ENCODE results near the gene GNB1L. TPM values are rescaled to one million over a fixed set of nuclear protein-coding genes. Genes with fewer than 3 reads are reported as not detected.

Gene GNB1L
- total and polyA plus RNA-seq, 4 donors, result 3.2 to 10.3 (median 5.3) TPM

- 100% methylated on average over 4 of the region's 7 CpGs for WGBS (ENCODE audit: insufficient coverage)
- Histone ChIP-seq H3K9me3 (ENCODE audit: control insufficient read depth, insufficient read depth, low read length) (no peaks in the 10 kb centered on the region), H3K36me3 (ENCODE audit: control insufficient read depth, insufficient read depth, low read length) (peaks cover 62% of the 10 kb centered on the region), H3K4me1 (ENCODE audit: control insufficient read depth, insufficient read depth, low read length) (peaks cover 9% of the 10 kb centered on the region), H3K4me3 (ENCODE audit: low read depth, low read length) (no peak overlapping the region), H3K27ac (ENCODE audit: low read depth, low read length) (no peak overlapping the region), H3K27me3 (ENCODE audit: control insufficient read depth, insufficient read depth, low read length) (no peaks in the 10 kb centered on the region)
- no peak for DNase-seq (ENCODE audit: low read depth in 4 of 6, low spot score in 6 of 6)
These were observed 43.5 kb upstream of the GNB1L start for GRCh38 chr22:19898145-19898544.

- H3K27ac ChIP-seq (ENCODE audit: low read depth, low read length), result no peak overlapping the region
- 93% methylated on average over 12 of the region's 16 CpGs for WGBS (ENCODE audit: insufficient coverage)
These were observed 43.1 kb upstream of the GNB1L start for GRCh38 chr22:19897726-19898125.

GRCh38 chr22:19896665-19897355, 42.1 kb upstream of the GNB1L start:
- peaks cover 9% of the 10 kb centered on the region for H3K4me1 ChIP-seq (ENCODE audit: control insufficient read depth, insufficient read depth, low read length)
- H3K4me3 ChIP-seq (ENCODE audit: low read depth, low read length), result no peak overlapping the region
- no peak overlapping the region for H3K27ac ChIP-seq (ENCODE audit: low read depth, low read length)
- DNase-seq (ENCODE audit: low read depth in 4 of 6, low spot score in 6 of 6), result no peak
- H3K27me3 ChIP-seq (ENCODE audit: control insufficient read depth, insufficient read depth, low read length), result no peaks in the 10 kb centered on the region
- peaks cover 66% of the 10 kb centered on the region for H3K36me3 ChIP-seq (ENCODE audit: control insufficient read depth, insufficient read depth, low read length)
- no peaks in the 10 kb centered on the region for H3K9me3 ChIP-seq (ENCODE audit: control insufficient read depth, insufficient read depth, low read length)
- WGBS (ENCODE audit: insufficient coverage), result 77% methylated on average over 13 of the region's 15 CpGs

More at GRCh38 chr22:19897726-19898125, 43.1 kb upstream of the GNB1L start:
- peaks cover 63% of the 10 kb centered on the region for H3K36me3 ChIP-seq (ENCODE audit: control insufficient read depth, insufficient read depth, low read length)
- no peak for DNase-seq (ENCODE audit: low read depth in 4 of 6, low spot score in 6 of 6)
- H3K4me3 ChIP-seq (ENCODE audit: low read depth, low read length), result no peak overlapping the region
- H3K9me3 ChIP-seq (ENCODE audit: control insufficient read depth, insufficient read depth, low read length), result no peaks in the 10 kb centered on the region
- no peaks in the 10 kb centered on the region for H3K27me3 ChIP-seq (ENCODE audit: control insufficient read depth, insufficient read depth, low read length)
- H3K4me1 ChIP-seq (ENCODE audit: control insufficient read depth, insufficient read depth, low read length), result peaks cover 6% of the 10 kb centered on the region

DNA sequence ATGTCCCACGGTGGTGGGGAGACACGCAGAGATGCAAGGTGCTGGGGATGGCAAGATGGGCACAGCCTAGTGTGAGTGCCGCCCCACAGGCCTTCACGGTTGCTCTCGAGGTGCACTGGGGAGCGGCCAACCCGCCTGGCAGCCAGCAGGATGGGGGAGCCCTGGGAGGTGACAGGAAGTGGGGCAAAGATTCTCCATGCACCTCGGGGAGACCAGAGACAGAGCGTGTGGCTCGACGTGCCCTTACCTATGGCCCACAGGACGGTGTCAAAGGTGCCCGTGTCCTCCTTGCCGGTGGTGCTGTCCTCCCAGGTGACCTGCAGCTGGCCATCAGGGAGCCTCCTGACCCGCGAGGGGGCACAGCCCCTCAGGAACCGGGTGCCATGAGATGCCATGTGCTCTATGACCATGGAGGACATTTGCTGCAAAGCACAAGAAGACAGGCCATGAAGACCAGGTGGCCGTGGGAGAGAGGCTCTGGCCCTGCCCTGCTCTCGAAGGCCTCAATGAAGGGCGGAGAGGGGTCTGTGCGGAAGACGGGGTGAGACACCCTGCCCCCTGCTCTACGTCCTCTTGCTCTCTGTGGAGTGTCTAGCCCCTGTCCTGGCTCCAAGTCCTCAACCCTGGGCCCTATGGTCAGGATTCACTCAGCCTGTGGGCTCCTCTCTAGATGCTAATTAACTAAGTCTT, 40.6 kb upstream of the GNB1L start:
- Histone ChIP-seq H3K27ac (ENCODE audit: low read depth, low read length) (no peak overlapping the region), H3K36me3 (ENCODE audit: control insufficient read depth, insufficient read depth, low read length) (peaks cover 70% of the 10 kb centered on the region), H3K9me3 (ENCODE audit: control insufficient read depth, insufficient read depth, low read length) (no peaks in the 10 kb centered on the region), H3K27me3 (ENCODE audit: control insufficient read depth, insufficient read depth, low read length) (no peaks in the 10 kb centered on the region), H3K4me1 (ENCODE audit: control insufficient read depth, insufficient read depth, low read length) (peaks cover 24% of the 10 kb centered on the region), H3K4me3 (ENCODE audit: low read depth, low read length) (no peak overlapping the region)
- no peak for DNase-seq (ENCODE audit: low read depth in 4 of 6, low spot score in 6 of 6)
- 96% methylated on average over 23 of the region's 23 CpGs for WGBS (ENCODE audit: insufficient coverage)

DNA sequence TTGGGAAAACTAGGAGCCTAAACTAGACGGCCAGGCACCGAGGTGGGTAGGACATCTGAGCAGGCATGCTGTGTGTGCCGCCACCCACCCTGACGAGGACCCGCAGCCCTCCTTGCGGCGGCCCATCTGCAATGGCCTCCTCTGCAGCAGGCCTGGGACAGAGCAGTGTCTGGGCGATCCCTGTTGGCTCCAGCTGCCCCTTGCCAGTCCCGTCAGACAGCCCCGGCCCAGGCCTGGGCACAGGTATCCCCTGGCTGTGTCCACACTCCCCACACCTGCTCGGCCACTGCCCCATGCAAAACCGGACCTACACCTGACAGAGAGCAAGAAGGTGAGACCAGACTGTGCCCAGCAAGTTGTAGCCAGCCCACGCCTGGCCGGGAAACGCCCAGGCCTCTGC, 38.7 kb upstream of the GNB1L start:
- H3K4me1 ChIP-seq (ENCODE audit: control insufficient read depth, insufficient read depth, low read length), result peaks cover 29% of the 10 kb centered on the region
- 93% methylated on average over 15 of the region's 15 CpGs for WGBS (ENCODE audit: insufficient coverage)

DNA sequence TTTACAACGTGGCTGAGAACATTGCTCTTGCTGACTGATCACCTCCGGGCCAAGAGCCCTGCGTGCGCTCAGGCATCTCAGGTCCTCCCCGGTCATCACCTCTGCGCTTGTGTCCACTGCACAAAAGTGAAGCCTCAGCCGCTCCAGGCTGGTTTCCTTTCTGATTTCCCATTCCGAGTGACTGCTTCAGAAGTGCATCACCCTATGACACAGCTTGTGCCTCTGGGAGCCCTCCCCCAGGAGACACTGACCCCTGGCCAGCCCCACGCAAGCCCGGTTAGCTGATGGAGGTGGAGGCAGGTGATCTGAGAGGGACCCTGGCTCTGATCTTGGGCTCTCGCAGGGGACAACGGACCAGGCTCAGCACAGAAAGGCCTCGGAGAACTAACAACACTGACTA, 38.3 kb upstream of the GNB1L start:
- WGBS (ENCODE audit: insufficient coverage), result 81% methylated on average over 13 of the region's 13 CpGs
- H3K4me1 ChIP-seq (ENCODE audit: control insufficient read depth, insufficient read depth, low read length), result peaks cover 29% of the 10 kb centered on the region
- no peak overlapping the region for H3K4me3 ChIP-seq (ENCODE audit: low read depth, low read length)
- no peak for DNase-seq (ENCODE audit: low read depth in 4 of 6, low spot score in 6 of 6)
- no peak overlapping the region for H3K27ac ChIP-seq (ENCODE audit: low read depth, low read length)
- no peaks in the 10 kb centered on the region for H3K9me3 ChIP-seq (ENCODE audit: control insufficient read depth, insufficient read depth, low read length)
- peaks cover 70% of the 10 kb centered on the region for H3K36me3 ChIP-seq (ENCODE audit: control insufficient read depth, insufficient read depth, low read length)
- H3K27me3 ChIP-seq (ENCODE audit: control insufficient read depth, insufficient read depth, low read length), result no peaks in the 10 kb centered on the region

More for the DNA sequence above, 38.7 kb upstream of the GNB1L start:
- Histone ChIP-seq H3K9me3 (ENCODE audit: control insufficient read depth, insufficient read depth, low read length) (no peaks in the 10 kb centered on the region), H3K27ac (ENCODE audit: low read depth, low read length) (no peak overlapping the region), H3K27me3 (ENCODE audit: control insufficient read depth, insufficient read depth, low read length) (no peaks in the 10 kb centered on the region), H3K4me3 (ENCODE audit: low read depth, low read length) (no peak overlapping the region), H3K36me3 (ENCODE audit: control insufficient read depth, insufficient read depth, low read length) (peaks cover 70% of the 10 kb centered on the region)
- DNase-seq (ENCODE audit: low read depth in 4 of 6, low spot score in 6 of 6), result no peak

DNA sequence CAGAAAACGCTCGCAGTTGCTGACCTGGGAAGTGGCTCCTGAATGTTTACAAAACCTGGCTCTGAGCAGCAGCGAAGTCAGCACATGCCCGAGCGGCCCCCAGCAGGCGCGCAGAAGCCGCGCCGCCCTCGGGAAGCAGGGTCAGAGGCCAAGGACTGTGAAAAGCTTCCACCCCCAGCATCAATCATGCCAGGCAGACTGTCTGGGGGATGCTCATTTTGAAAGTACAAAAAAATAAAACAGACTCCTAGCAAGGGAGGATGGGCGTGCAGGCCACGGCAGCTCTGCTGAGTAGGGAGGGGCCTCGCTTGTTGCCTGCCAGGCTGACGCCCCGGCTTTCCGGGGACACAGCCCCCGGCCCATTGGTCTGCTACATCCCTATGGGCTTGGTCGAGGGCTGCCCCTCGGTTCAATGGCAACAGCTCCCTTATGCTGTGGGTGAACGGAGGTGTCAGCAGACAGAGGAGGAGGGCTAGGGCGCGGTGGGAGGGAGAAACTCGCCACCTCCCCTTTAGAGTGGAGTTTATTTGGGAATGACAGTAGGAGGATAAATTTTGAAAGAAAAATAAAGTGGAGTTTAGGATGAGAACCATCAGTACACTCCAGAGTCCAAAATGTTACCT, 37.7 kb upstream of the GNB1L start:
- peaks cover 29% of the 10 kb centered on the region for H3K4me1 ChIP-seq (ENCODE audit: control insufficient read depth, insufficient read depth, low read length)
- H3K27ac ChIP-seq (ENCODE audit: low read depth, low read length), result no peak overlapping the region
- H3K27me3 ChIP-seq (ENCODE audit: control insufficient read depth, insufficient read depth, low read length), result no peaks in the 10 kb centered on the region
- no peak overlapping the region for H3K4me3 ChIP-seq (ENCODE audit: low read depth, low read length)
- peaks cover 67% of the 10 kb centered on the region for H3K36me3 ChIP-seq (ENCODE audit: control insufficient read depth, insufficient read depth, low read length)
- DNase-seq (ENCODE audit: low read depth in 4 of 6, low spot score in 6 of 6), result no peak
- WGBS (ENCODE audit: insufficient coverage), result 34% methylated on average over 21 of the region's 24 CpGs
- no peaks in the 10 kb centered on the region for H3K9me3 ChIP-seq (ENCODE audit: control insufficient read depth, insufficient read depth, low read length)

- H3K4me1 ChIP-seq (ENCODE audit: control insufficient read depth, insufficient read depth, low read length), result peaks cover 33% of the 10 kb centered on the region
- no peak overlapping the region for H3K4me3 ChIP-seq (ENCODE audit: low read depth, low read length)
These were observed 36.9 kb upstream of the GNB1L start for GRCh38 chr22:19891317-19892256.

More at GRCh38 chr22:19891317-19892256, 36.9 kb upstream of the GNB1L start:
- WGBS (ENCODE audit: insufficient coverage), result 26% methylated on average over 26 of the region's 32 CpGs
- DNase-seq (ENCODE audit: low read depth in 4 of 6, low spot score in 6 of 6), result peak in 2 of 6 donors; percentile 43 to 79
- H3K27me3 ChIP-seq (ENCODE audit: control insufficient read depth, insufficient read depth, low read length), result no peaks in the 10 kb centered on the region
- H3K36me3 ChIP-seq (ENCODE audit: control insufficient read depth, insufficient read depth, low read length), result peaks cover 67% of the 10 kb centered on the region
- no peak overlapping the region for H3K27ac ChIP-seq (ENCODE audit: low read depth, low read length)
- H3K9me3 ChIP-seq (ENCODE audit: control insufficient read depth, insufficient read depth, low read length), result no peaks in the 10 kb centered on the region
